GM04504 (cell line): ENCODE data around the gene GPHA2.

Source experiments
- DNase-seq: peaks from one replicate; pipeline ENCODE4 v3.0.0-alpha.2; 2012; ENCODE audit warnings: low read depth

Gene GPHA2

DNA sequence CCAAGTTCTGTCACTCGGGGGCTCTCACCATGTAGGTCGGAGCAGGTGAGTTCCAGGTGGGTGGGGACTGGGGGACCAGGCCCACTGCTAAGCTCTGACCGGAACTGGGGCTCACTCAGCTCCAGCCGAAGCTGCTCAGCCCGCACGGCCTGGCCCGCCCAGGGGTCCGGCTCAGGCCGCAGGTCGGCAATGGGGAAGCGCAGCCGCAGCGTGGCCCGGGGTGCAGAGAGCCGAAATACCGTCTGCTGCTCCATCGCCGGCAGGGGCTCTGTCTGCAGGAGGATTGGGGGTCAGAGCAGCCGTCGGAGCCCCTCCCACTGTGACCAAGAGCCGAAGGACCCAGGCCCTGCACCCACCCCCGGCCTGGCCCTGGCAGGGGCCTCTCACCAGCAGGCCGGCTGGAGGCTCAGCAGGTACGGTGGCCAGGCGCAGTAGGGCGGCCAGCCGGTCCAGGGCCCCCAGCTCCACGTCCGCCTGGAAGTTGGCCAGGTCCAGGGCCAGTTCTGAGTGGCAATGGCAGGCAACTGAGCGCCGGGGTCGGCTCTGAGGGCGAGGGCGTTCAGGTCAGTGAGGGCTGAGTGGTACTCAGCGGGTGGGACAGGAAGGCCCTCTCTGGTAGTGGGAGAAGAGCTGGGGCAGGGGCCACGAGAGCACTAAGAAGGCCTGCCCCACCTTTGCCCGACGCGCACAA is 25.9 kb downstream of the GPHA2 start:
- no peak for DNase-seq

DNA sequence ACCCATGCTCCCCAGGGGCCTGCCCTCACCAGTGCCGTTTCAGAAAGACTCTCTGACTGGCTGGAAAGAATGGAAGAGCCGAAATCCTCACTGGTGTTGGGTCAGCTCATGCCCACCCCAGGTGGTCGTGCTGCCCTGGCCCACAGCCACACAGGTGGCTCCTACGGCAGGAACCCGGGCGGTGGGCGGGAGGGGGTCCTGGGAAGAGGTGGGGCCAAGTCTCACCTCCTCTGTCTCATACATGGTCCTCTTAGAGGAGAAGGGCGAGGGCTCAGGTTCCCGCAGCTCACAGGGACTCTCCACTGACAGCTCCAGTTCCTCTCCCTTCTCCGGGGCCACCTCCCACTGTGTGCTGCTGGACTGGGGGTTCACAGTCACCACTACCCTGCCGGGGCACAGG is 26.9 kb downstream of the GPHA2 start:
- no peak for DNase-seq

DNA sequence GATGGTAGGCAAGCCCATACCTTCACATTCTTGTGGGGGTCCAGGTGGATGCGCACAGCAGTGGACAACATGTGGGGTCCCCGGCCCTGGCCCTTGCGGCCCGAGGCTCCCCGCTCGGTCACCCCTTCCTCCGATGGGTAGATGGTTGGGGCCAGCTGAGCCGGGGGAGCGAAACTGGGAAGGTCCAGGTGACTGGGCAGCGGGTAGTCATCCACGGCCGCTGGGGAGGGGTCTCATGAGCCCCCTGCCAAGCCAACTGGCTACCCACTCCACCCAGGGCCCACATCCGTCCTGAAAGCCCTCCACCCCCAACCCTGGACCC is 29.4 kb downstream of the GPHA2 start:
- no peak for DNase-seq

DNA sequence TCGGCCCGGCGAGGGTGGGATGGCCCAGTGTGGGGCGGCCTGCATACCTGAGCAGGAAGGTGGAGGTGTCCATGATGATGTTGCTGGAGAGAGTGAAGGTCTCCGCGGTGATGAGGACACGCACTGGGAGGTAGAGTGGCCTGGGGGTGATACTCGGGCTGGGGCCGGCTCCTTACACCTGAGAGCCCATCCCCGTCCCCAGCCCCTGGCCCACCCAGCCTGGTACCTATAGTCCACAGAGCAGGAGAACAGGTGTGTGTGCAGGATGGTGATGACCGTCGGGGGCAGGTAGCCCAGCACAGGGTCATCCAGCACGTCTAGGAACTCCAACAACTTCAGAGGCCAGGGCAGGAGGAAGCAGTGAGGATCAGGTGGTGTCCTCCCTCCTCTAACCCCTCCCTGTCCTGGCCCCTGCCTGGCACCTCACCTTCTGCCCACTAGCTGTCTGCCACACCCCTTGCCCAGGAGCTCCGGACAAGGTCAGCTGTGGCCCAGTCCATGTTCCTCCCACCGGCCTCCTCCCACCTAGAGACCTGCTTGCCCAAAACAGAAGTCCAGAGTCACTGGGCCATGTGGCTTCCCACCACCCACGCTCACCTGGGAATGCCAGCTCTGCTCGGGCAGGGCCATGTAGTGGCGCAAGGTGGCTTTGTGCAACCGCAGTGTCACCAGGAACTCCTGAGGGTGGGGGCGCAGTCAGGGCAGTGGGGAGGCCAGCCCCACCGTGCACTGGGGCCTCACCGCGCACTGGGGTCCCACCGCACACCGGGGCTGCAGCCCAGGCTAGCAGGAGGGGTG is 30.0 kb downstream of the GPHA2 start:
- no peak for DNase-seq

DNA sequence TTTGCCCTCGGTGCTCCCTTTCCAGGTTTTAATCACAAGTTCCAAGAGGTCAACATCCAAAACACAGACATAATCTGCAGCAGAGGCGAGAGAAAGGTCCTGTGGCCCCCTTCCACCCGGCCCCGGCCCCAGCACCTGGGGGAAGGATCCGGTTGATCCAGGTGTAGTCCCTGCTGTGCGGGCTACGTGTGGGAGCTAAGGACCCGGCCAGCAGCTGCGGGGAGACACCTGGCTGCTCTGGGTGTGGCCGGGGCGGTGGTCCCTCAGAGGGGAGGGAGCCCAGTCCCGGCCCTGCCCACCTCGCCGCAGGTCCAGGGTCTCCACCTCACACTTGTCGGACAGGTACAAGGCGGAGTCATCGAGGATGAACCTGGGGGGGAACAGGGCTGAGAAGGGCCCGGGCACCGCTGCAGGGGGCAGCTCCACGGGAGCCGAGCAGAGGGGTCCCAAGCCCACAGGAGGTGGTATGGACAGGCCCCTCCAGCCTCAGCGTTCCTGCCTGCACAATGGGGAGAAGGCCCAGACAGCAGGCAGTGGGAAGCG is 32.3 kb downstream of the GPHA2 start:
- no peak for DNase-seq

DNA sequence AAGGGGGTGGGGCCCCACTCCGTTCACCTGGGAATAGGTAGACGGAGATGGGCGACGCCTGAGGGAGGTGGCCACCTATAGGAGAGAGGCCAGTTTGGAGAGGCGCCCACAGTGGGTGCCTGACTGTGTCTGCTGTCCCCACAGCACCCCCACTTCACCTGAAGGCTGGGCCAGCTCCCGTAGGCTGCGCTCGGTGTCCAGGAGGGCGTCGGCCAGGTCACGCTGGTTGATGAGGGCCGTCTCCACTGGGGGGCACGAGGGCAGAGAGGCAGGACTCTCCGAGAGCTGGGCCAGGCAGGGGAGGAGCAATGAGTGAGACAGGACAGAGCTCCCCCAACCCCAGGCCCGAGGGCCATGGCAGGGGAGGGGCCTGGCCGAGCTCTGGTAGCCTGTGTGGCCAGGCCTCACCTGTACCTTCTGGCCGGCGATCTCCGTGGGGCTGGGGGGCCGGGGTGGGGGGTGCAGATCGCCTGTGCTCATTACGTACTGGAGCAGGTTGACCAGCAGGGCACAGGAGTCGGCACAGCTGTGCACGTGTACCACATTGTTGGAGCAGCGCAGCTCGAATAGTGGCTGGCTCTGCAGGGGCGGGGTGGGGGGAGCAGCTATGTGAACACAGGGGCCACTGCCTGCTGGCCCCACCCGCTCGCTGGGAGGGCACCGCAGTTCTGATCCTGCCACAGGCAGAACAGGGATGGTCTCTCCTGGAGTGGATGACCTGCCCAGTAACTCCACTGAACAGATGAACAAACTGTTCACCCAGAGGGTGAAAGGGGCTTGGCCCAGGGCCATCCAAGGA is 33.4 kb downstream of the GPHA2 start:
- no peak for DNase-seq

DNA sequence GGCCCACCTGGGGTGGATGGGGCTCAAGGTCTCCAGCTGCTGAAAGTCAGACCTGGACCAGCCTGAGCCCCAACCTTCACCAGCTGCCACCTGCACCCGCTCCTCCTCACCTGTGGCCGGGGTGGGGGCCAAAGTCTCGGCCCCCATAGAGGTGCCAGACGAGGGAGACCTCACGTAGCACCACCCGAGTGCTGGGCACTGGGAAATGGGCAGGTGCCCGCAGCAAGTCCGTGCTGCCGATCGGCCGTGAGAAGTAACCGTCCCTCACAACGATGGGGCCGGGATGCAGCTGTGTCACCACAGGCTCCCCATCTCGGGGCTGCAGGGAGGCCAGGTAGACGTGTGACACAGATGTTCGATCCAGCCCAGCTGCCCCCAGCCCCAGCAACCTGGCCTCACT is 34.9 kb downstream of the GPHA2 start:
- DNase-seq = no peak

DNA sequence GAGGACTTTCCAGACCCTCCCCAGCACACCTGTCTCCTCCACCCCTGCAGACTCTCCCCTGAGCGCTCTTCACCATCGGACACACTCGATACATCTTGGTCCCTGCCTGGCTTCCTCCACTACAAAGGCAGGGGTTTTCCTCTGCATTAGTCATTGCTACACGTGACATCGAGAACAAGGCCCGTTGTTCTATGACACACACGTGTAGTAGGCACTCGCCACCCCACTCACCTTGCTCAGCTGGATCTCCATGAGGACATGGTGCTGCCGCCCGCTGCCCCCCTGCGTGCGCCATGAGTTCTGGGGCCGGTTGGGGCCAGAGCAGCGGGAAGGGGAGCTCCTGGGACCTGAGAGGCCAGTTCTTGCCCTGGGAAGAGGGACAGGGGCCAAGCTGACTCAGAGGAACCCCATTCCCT is 35.4 kb downstream of the GPHA2 start:
- no peak for DNase-seq

DNA sequence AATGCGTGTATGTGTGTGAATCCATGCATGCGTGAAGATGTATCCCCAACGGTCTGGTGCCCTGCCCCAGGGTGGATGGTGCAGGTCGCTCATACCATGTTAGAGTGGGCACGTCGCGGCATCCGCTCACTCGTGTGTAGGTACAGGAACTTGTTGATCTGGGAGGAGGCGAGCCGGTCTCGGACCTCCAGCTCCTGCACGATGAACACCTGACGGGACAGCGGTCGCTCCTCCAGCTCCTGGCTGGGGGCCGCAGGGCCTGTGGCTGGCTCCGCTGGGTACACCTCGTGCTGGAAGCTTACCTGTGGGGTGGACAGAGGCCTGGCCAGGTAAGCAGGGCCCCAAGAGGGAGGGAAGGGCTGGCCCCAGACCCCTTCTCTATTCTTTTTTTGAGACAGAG is 37.2 kb downstream of the GPHA2 start:
- DNase-seq = no peak

DNA sequence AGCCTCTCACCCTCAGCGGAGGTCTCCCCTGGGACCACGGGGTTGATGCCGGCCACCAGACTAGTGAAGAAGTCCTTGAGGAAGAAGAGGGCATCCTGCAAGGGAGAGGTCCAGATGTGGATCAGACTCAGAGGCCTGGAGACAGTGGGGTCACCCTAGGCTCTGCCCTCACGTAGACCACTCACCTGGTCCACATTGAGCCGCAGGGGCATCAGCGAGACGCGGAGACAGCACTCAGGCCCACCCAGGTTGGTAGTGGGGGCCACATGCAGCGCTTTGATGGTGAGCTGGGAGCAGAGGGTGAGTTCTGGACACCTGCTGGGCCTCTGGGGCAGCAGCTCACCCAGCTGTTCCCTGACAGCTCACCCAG is 37.6 kb downstream of the GPHA2 start:
- DNase-seq = no peak

DNA sequence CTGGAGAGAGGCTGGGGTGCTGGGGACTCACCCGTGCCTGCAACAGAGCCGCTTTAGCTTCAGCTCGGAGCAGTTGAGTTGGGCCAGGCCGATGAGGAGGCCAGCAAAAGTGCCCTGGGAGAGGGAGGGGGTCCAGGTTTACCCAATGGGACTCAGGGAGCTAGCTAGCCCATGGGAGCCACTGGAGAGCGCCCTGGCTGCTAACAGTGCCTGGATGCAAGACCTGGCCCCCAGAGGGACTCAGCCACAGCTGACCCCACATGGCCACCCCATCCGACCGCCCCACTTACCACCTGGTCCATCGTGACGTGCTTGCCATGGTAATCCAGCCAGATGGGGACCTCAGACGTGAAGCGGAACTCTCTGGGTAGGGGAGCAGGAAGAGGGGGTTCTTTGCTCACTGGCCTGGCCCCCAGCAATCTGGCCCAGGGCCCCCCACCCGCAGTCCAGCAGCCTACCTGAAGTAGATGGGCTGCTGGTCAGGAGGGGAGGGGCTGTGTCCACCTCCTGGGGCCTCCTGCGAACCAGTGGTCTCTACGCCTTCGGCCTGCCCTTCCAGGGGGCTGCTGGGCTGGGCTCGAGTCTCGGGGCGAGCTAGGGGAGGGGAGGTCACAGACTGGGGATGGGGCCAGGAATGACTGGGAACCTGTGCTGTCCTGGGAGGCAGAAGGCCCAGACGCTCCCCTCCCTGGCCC is 38.2 kb downstream of the GPHA2 start:
- DNase-seq = no peak

DNA sequence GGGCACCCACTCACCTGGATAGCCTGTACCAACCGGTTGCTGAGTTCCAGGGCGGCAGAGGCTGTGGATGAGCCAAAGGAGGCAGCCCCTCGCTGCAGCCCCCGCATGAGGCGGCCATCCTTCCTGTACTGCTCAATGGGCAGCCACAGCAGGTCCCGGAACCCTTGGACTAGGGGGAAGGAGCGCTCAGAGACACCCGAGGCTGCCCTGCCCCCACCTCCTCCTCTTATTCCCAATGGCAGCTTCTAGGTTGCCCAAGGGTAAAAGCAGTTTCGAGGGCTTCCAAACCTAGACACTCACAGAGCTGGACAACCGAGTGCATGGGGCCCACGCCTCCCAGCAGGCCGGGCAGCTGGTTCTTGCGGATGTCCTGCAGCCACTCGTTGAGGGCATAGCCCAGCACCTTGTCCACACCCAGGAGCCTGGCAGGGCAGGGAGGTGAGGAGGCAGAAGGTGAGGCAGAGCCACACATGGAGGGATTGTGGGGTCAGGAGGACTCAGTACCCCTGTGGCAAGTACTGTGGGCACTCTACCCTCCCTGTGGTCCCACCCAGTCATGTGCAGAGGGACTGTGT is 39.2 kb downstream of the GPHA2 start:
- DNase-seq = no peak

DNA sequence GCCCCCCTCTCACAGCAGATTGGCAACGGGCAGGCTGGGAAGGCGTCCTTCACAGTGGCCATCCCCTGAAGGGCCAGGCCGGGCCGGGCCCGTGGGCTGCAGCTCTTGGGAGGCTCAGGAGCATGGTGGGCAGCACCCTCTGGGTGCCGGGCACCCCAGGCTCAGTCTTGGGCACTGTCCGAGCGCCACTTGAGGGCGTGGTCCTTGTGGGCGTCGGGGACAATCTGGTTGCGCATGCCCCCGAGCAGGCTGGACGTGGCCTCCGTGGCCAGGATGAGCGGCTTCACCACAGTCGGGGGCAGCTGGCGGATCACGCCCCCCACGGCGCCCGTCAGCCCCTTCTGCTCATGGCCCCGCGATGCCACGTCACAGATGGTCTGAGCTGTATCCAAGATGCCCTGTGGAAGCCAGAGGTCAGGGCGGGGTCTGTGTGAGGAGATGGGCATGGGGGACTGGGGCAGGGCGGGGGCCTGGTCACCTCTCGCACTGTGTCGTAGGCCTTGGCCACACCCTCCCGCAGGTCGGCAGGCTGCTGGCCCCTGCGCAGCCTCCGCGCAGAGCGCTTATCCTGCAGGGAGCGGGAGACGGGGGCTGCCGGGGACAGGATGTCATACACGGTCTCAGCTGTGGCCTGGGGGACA is 40.8 kb downstream of the GPHA2 start:
- DNase-seq = no peak

DNA sequence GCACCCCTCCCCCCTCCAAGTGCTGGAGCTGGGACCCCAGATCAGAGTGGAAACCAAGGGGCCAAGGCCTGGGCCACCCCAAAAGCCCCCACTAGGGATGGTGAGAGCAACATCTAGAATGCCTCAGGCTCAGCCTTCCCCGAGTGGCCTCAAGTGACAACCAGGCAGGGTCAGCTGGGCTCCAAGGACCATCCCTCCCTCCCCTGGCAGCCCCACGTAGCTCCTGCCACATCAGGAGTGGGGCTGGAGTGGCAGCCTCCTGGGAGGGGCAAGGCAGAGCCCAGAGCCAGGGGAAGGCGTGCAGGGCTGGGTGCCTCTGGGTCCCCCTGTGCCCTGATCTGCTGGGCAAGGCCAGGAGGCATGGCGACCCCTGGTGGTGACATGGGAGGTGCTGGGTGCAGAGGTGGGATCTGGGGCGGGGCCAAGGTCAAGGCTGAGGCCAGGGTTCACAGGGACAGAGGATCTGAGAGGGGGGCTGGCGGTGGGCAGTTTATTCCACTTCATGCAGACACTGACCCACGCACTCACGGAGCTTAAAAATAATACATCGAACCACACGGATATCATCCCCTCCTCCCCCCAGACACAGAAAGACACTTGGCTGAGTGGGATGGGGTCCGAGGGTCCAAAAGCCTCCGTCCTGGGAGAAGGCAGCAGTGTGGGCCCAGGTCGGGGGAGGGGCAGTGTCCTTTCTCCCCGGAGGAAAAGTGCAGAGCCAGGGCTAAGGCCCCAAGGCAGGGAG is 41.5 kb downstream of the GPHA2 start:
- DNase-seq = no peak

DNA sequence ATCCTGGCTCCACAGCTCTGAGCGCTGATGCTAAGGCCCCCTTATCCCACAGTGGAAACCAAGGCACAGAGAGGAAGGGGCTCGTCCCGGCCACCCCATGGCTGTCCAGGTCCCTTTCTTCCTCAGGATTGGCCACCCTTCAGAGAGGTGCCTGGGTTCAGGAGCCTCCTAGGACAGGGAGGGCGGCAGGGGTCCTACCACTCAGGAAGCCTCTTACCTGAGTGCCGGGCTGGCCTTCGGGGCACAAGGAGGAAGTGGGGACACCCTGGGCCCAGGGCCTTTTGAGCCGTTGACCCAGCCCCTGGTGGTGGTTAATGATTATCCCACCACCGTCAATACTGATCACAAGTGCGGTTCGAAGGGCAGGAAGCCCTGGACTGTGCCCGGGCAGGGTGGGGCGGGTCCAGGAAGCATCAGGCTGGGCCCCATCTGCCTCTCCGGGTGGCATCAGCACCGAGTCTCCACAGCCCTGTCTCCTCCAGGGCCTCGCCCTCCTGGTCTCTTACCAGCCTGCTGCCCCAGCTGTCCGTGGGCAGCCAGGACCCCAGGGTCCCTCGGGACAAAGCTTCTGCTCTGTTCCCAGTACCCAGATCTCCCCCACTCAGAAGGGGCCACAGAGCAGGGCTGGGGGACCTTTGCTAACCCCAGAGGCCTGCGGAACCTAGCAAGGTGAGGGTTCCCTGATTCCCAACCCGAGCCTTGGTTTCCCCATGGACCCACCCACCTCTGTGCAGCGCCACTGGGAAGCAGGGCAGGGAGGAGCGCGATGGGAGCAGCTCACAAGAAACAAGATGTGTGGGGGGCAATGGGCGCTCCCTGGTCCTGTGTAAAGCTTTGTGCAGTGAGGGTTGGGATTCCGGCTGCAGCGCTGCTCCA is 42.3 kb downstream of the GPHA2 start:
- no peak for DNase-seq

DNA sequence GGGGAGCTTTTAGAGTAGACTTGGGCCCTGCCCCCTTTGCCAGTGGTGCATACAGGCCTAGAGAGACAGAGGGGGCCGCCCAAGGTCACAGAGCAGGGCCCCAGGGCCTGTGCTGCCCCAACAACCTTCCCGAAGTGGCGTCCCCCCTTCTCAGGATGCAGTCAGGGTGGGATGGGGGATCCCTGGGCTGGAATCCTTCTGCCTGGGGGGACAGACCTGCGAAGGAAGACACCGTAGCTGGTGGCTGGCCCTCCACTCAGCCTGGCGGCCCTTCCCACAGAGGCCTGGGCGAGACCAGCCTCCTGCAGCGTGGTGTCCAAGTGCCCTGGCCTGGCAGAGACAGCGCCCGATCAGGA is 42.9 kb downstream of the GPHA2 start:
- no peak for DNase-seq

DNA sequence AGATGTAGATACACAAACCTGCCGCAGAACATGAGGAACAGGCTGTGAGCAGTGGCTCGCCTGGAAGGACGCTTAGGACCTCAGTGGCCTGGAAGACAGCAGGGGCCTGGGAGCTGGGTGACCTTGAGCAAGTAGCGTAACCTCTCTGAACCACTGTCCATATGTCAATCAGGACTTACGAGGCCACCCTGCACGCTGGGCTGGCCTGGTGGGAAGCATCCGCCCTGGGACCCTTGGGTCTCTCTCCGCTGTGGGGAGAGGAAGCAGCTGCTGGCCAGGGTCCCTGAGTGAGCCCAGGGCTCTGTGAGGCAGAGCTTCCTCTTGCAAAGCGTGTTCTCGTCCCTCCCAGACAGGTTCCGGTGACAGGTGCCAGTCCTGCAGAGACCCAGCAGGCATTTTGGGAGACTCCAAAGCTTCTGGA is 43.3 kb downstream of the GPHA2 start:
- no peak for DNase-seq

DNA sequence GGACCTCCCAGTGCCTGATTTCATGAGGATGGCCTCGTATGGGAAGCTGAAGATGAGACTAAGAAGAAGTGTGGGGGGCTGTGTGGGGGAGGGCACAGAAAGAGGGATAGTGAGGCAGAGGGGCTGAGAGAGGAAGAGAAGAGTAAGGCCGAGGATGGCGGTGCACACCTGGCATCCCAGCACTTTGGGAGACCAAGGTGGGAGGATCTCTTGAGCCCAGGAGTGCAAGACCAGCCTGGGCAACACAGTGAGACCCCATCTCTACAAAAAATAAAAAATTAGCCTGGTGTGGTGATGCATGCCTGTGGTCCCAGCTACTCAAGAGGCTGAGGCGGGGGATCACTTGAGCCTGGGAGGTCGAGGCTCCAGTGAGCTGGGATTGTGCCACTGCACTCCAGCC is 43.8 kb downstream of the GPHA2 start:
- DNase-seq = no peak

DNA sequence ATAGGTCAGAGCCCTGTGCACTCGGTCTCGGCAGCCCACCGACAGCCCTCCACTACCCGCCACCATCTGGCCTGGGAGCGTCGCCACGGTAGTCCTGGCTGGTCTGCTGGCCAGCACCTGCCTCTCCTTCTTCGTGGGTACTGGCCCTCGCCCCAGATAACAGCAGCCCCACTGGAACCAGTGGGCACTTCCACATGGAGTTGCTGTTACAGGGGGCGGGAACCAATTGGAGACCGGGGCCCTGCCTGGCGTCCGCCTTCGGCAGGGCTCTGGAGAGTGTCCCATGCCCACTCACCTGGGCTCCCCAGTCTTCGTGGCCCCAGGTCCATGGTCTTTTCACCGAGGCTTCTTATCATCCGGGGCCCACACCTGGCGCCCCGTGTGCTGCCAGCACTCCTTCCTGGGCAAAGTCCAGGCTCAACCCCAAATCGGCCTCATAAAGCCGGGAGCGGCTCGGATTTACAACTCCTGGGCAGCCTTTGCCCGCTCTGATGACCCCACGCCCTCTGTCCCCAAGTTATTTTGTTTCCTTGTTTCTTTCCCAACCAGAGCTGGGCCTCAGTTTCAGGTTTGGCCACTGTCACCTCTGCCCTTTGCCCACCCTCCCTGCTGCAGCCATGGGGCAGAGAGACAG is 44.4 kb downstream of the GPHA2 start:
- no peak for DNase-seq
